NCI-H1105 treated with DMSO at 0.1 percent for 48 hours (cell line): ENCODE results near the gene FMNL3.

Source experiments
- DNase-seq: peaks from one replicate; lab custom pipeline; 2025; lab: John Stamatoyannopoulos, UW

Gene FMNL3

DNA sequence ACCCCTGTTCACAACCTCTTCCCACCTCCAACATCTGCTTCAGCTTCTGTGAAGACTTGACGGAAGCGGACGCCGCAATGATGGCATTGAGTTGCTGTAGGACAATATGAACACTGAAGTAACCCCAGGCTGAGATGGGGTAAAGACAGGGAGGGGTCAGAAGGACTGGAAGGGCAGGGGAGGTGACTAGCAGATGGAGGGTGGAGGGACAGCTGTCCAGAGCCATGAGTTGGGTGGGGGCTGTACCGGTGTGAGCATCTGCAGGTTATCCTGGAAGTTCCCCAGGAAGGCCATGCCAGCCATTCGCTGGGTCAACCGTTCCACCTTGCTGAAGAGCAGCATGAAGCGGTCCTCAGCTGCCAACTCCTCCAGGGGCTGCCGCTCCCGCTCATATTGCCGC lies 57.8 kb downstream of the FMNL3 start:
- no peak for DNase-seq

GRCh38 chr12:49648712-49649003 lies 58.5 kb downstream of the FMNL3 start:
- no peak for DNase-seq

- no peak for DNase-seq
These were observed 59.1 kb downstream of the FMNL3 start for GRCh38 chr12:49647827-49648711.

- DNase-seq: no peak
These were observed 60.1 kb downstream of the FMNL3 start for GRCh38 chr12:49646871-49647654.

DNA sequence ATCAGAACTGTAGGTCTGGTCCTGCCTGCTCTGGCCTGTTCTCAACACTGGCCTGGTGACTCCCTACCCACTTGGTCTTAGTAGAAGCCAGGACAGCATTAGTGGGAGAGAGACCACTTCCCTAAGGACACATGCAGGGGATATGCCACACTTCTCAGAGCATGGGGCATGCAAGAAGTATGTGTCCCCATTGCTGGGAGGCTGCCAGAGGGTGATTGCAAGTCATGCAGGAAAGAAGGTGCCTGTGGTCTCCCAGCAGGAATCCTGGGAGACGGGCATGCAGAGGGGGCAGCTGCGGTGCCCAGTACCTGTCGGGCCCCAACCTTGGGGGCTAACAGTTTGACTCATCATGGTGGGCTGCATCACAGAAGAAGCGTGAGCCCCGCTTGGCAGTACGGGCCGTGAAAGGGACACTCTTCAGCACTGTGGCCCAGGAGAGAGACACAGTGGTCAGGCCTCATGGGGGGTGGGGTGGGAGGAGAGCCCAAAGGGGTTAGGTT lies 60.8 kb downstream of the FMNL3 start:
- DNase-seq: no peak

GRCh38 chr12:49645146-49646039 lies 61.8 kb downstream of the FMNL3 start:
- no peak for DNase-seq

GRCh38 chr12:49644620-49644994 lies 62.6 kb downstream of the FMNL3 start:
- DNase-seq: peak; percentile 29

DNA sequence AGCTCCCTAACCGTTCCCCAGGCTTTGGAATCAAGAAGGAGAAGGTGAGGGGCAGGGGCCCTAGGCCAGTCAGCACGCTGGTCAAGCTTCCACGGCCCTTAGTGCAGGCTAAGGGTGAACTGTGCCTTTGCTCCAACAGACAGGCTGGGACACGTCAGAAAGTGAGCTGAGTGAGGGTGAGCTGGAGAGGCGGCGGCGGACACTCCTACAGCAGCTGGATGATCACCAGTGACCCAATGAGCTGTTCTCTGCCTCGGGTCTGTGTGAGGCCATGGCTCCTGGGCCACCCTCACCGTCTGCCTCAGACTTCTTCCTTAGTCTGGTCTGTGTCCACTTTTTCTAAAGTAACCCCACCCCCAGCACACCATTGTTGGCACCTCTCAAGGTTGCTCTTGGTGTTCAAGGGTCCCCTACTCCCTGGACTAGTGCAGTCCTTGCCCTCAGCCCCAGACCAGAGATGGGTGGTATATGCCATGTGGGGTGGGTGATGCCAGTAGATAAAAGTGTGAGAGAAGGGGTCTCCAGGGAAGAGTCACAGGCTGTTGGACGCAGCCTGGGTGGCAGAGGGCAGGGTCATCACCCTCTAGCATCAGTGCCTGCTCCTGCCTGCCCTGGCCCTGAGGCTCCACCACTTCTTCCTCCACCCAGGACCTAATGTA lies 63.1 kb downstream of the FMNL3 start:
- no peak for DNase-seq

DNA sequence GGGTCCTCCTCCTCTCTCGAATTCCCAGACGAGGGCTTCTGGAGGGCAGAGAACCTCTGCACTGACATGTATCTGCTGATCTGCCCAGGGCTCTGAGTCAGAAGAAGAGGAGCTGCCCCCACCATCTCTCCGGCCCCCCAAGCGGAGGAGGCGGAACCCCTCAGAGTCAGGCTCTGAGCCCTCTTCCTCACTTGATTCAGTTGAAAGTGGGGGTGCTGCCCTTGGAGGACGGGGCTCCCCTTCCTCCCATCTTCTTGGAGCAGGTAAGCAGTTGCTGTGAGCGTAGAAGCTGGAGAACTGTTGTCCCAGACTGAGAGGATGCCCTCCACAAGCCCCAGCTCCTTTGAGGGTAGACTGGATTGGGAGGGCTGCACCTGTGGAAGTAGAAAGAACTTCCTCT lies 64.1 kb downstream of the FMNL3 start:
- DNase-seq: no peak

- no peak for DNase-seq
These were observed 64.8 kb downstream of the FMNL3 start for GRCh38 chr12:49642370-49642802.

GRCh38 chr12:49641748-49642369 lies 65.3 kb downstream of the FMNL3 start:
- DNase-seq: no peak

DNA sequence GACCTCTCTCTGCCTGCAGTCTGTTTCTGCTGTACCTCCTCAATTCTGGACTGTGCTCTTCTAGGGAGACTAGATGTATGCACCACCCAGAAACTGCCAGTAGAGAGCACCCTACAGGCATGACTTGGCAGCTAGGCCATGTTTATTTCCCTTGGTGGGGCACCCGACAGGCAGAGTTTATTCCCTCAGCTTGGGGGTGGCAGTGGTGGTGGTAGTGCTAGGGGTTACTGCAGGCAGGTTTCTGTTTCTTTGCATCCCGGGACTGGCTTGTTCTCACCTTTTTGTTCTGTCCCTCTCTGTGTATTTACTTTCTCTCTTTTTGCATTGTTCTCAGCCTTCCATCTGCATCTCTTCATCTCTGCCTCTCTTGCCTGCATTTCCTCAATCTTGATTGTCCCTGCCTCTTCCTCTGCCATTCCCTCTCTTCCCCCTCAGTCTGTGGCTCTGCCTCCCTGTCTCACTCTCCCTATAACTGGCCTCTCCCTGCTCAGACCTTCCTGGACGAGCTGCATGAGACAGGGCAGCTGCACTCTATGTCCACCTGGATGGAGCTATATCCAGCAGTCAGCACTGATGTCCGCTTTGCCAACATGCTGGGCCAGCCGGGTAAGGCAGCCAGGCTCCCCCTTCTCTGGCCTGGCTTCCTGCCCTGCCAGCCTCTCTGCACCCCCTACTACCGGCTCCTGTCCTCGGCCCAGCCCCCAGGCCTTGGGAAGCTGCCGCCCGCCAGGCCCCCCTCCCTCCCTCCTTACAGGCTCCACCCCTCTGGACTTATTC lies 70.0 kb downstream of the FMNL3 start:
- no peak for DNase-seq

- DNase-seq: no peak
These were observed 70.6 kb downstream of the FMNL3 start for GRCh38 chr12:49636574-49636973.

GRCh38 chr12:49635656-49636055 lies 71.5 kb downstream of the FMNL3 start:
- no peak for DNase-seq

- DNase-seq: no peak
These were observed 72.2 kb downstream of the FMNL3 start for GRCh38 chr12:49635036-49635435.

DNA sequence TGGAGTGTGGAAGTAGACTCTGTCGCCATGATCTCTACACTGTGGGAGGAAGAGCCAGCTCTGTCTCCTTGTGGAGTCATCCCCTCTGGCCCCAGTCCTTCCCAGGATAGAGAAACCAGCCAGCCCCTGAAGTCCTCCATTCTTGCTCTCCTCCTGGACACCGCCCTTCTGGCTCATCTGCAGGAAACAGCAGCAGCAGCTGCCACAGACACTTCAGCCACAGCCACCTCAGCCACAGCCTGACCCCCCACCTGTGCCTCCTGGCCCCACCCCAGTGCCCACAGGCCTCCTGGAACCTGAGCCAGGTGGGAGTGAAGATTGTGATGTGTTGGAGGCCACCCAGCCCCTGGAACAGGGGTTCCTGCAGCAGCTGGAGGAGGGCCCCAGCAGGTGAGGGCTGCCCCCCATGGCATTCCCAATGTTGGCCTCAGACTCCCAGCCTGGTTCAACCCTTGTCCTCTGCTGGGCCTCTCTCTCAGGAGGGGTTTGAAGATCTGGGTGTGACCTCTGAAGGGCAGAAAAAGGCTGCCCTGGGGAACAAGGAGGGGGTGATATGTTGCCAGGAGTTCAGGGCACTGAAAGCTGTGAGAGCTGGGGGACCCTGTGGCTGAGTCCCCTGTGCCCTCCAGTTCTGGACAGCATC lies 73.4 kb downstream of the FMNL3 start:
- no peak for DNase-seq

DNA sequence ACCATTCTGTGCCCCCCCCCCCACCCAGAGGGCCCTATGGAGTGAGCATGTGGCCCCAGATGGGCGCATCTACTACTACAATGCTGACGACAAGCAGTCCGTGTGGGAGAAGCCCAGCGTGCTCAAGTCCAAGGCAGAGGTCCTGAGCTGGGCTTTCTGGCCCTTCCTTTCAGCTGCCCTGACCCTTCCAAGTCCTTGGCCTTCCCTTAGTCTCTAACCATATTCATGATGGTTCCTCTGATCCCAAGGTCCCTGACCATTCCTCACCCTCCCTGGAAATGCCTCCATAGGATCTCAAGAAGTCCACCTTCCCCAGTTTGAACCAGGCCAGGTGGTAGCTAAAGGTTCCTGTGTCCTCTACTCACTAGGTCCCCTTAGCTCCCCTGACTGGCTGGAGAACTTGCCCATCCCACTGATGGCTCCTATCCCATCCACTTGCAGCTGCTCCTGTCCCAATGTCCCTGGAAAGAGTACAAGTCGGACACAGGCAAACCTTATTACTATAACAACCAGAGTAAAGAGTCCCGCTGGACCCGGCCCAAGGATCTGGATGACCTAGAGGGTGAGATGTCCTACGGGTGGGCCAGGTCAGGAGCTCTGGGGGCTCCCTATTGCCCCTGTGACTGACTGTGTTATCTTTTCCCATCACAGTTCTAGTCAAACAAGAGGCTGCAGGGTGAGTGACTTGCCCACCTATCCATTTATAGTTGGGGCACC lies 74.1 kb downstream of the FMNL3 start:
- no peak for DNase-seq

DNA sequence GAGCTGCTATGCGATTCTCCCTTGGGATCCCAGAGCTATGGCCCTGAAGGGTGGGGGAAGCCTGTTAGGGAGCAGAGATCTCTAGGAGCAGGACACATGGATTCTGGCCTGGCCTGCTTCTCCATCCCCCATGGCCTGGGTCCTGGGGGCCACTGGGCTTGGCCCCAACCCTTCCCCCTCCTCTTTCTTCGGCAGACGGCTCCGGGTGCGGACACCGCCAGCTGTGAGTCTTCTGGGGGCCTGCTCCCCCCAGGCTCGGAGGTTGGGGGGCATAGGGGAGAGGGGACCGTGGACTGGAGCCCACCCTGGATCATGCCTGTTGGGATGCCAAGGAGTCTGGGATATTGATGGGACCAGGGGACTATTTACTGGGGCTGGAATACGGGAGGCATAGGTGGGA lies 74.8 kb downstream of the FMNL3 start:
- DNase-seq: no peak

DNA sequence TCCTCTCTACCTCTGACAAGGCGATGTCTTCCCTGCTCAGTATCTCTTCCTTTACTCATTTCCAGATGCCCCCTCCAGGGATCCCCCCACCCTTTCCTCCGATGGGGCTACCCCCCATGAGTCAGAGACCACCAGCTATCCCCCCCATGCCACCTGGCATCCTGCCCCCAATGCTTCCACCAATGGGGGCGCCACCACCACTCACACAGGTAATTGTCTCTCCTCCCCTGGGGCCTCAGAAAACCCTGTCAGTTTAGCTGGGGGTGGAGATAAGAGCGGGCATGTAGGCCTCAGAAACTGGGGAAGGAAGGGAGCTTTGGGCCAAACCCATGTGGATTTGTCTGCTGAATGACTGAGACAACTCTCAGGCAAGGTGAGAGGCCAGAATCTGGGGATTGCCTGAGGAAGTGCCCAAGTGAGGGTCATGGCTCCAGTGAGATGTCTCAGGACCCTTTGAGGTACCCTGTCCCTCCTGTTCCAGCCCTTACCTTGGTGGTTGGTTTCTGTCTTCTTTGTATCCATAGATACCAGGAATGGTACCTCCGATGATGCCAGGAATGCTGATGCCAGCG lies 75.8 kb downstream of the FMNL3 start:
- DNase-seq: no peak
